Right ventricle myocardium superior (tissue), 1 donor: Measurements from ENCODE around the gene SULT1C4. TPM values are rescaled to one million over a fixed set of nuclear protein-coding genes. Genes with fewer than 3 reads are reported as not detected.
"Not testable (repeated sequence)": the region's sequence is repeated elsewhere in the genome, so short reads cannot be mapped to it uniquely, and the experiment has no call there.

Source experiments
- ATAC-seq: fragments of 200-7000 bp; cut with Tn5 transposase; one replicate; pipeline ENCODE4 v1.9.1; 2020; ENCODE audit warnings: mild to moderate bottlenecking; ENCODE audit not compliant: poor library complexity
- DNase-seq: peaks from one replicate; pipeline ENCODE4 v3.0.0-alpha.2; 2020
- intact Hi-C: fragments of 100-400 bp; cut with DNase I; formaldehyde crosslinking; loops from one replicate; pipeline ENCODE4 v1.11.2; 2022
- total RNA-seq: library from RNA; stranded (reverse); fragmentation: NEBNext Ultra II Directional; extraction: Animal tissue kit (Norgen Biotek cat#: 25700); gene quantifications from one replicate; pipeline ENCODE4 v1.2.1, GENCODE V29; 2021
- donor health status: DM: no; HTN: yes; CAD: no; lungs with severe emphysema.

The SULT1C4 gene
- total RNA-seq, 1 donor from 2014 or later, result 2.7 TPM

DNA sequence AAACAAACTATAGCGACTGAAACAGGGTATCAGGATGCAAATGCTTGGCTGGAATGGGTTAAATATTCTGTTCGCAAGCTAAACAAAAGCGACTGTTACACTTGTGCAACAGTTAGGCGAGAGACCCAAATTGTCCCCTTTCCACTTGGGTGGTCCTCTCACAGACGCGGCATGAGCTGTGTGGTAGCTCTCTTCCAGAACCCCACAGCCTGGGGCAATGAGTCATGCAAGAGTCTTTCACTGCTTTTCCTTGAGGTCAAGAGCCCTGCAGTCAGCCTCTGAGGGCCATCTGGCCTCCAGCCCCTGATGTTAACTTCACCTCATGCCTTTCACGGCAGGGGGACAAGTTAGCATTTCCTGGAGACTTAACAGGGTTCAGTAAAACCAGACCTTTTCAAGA is 25.7 kb downstream of the SULT1C4 start:
- DNase-seq, result no peak
- intact Hi-C loops, result no loop called here
- no peak for ATAC-seq

DNA sequence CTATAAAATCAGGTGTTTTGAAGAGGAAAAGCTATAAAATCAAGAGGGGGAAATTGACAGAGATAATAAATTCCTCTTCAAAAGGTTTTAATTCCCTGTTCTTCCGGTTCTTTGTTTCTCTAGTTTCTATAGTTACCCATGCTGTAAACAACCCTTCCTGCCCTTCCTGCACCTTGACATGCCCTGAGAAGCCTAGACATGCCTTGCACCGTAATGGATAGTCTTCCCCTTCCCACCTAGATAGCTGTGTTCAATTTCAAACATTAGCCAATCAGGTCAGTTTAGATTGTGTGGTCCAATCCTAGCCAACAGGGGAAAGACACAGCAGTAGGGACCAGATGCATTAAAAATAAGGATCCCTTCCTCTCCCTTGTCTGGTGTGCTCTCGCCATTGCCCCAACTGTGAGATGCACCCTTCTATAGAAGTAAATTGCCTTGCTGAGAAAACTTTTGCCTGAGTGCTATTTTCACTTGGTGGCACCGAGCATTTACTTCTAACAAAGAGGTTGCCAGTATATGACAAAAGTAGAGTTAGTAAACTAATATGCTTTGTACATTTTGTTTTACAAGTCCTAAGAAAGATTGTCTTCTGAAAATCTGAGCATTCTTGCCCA is 27.1 kb downstream of the SULT1C4 start:
- no peak for DNase-seq
- intact Hi-C loops, result no loop called here
- no peak for ATAC-seq

DNA sequence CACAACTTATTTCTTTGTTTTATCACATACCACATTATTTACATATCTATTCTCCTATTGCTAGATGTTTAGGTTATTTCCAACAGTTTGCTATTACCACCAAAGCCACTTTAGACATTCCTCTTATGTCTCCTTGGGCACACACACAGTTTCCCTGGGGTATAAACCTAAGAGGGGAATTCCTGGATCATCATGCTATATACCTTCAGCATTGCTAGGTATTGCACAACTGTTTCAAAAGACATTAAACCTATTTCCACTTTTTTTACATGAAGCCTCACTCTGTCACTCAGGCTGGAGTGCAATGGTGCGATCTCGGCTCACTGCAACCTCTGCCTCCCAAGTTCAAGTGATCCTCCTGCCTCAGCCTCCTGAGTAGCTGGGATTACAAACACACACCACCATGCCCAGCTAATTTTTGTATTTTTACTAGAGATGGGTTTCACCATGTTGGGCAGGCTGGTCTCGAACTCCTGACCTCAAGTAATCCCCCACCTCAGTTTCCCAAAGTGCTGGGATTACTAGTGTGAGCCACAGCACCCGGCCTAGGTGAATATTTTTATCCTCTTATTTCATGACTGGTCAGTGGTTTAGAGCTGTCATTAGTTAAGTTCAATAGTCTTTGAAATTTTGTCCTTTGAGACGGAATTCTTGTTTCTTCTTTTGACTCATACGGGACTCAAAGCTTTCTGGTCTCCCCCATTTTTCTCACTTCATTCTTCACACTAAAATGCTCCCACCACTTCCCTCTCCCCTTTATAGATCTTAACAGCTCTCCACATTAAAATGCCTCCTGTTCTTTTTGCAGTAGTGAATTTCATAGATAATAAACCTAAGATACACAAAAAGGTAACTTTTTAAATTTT is 30.3 kb downstream of the SULT1C4 start:
- DNase-seq (no peak), ATAC-seq (no peak)
- intact Hi-C loops, result no loop called here

DNA sequence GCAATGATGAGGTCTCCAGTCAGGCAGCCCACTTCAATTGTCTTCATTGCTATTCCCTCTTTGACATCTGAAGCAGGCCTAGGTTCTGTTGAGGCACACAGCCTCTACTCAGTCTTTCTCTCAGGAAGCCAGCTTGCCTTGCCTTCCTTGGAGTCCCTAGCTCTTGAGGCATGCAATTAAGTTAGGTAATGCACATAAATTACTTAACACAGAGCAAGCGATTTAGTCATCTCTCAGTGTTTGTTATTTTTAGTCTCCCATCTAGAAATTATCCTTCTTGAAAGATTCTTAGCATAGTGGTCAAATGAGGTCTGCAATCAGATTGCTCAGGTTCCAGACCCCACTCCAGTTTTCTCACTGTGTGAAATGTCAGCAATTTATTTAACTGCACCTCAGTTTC is 32.0 kb downstream of the SULT1C4 start:
- ATAC-seq (no peak), DNase-seq (no peak)
- intact Hi-C loops, result no loop called here

DNA sequence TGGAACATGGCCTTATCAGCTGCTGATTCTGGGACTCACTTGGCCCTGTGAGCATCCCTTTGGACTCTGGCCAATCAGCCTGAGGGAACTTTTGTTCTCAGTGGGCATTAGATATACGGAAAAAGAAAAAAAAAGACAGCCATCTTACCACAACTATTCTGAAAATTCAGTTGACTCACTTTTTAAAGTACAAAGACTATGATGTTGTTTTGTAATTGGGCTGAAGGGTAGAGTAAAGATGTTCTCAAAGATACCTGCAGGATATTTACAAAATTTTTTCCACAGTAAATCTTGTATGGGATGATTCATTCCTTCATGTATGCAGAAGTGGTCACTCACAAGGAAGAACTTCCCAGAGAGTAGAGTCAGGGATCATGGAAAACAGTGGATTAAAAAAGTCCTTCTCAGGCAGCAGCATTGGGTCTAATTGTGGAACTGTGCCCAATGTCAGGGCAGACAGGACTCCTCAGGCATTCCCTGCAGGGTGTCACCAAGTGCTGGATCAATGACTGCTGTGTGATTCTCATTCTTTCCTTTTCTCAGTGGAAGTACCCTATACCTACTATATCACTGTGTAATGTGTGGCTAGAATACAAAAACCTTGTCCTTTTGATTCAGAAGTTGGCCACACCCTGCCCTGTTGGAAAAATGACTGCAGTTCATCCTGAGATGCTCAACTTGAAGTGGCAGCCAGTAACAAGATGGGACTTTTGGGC is 35.4 kb downstream of the SULT1C4 start:
- DNase-seq (no peak), ATAC-seq (no peak)
- intact Hi-C loops, result no loop called here

DNA sequence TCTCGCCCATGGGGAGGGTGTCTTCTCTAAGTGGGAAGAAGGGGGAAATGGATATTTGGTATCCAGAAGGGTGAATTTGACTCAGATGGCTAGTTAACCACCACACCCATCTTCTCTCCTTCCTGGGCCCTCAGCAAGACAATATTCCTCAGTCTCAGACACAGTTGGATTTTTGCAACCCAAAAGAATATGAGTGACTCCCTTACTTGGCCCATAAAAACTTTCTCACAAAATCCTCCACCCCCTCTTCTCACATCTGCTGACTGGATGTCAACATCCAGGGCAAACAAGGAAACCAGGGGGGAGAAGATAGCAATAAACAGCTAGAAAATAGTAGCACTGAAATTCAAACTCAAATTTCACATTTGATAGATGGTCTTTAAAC is 35.9 kb downstream of the SULT1C4 start:
- intact Hi-C loops, result no loop called here
- DNase-seq, result no peak
- no peak for ATAC-seq

DNA sequence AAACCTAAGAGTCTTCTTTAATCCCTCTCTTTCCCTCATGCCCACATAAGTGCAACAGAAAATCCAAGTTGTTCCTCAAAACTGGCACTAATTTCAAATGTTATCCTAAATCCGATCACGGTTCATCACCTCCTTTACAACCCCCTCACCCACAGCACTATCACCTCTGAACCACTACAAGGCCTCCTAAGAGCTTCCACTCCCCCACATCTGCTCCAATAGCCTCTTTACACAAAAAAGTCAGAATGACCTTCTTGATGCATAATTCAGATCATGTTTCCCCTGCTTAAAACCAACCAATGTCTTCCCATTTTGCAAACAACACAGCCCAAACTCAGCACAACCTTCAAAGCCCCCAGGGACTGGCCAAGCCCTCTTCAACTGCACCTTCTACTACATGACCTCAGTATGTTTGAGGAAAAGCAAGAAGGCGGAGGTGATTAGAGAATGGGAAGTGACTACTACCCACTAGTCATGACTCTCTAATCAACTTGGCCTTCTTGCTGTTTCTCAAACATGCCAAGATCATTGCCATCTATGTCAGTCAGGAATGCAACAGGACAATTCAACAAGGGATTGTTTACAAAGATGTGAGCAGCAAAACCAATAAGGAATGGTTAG is 36.6 kb downstream of the SULT1C4 start:
- intact Hi-C loops, result no loop called here
- no peak for DNase-seq
- no peak for ATAC-seq

DNA sequence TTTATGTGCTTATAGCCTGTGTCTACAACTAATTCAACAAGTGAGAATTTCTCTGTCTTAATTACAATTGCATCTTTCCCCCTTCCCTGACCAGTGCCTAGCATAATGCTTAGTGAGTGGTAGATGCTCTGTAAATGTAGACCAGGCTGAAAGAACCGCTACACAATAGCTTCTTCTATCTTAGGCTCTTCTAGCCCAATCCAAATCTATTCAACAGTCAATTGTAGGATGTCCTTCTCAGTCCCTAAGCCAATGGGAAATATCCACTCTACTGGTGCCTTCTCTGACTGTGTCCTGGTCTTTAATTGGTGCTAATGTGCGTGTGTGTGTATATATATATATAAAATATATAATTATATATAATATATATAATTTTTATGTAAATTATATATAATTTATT is 37.2 kb downstream of the SULT1C4 start:
- no peak for ATAC-seq
- intact Hi-C loops, result no loop called here
- no peak for DNase-seq

DNA sequence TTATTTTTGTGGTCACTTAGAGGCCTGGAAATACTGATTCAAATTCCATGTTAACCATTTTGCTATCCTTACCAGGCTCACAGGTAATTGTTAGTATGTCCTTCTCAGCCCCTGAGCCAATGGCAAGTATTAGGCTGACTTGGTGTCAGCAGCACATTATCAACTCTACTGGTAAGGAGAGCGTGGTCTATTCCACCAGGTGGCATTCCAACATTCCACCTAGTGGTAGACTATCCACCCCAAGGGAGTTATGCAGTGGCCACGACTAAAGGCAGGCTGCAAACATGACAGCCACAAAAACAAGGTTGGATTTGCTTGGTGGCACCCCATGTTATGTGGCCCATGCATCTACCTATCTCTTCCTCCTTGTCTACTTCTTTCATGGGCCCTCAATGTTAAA is 39.5 kb downstream of the SULT1C4 start:
- ATAC-seq, result no peak
- no peak for DNase-seq
- intact Hi-C loops, result no loop called here

DNA sequence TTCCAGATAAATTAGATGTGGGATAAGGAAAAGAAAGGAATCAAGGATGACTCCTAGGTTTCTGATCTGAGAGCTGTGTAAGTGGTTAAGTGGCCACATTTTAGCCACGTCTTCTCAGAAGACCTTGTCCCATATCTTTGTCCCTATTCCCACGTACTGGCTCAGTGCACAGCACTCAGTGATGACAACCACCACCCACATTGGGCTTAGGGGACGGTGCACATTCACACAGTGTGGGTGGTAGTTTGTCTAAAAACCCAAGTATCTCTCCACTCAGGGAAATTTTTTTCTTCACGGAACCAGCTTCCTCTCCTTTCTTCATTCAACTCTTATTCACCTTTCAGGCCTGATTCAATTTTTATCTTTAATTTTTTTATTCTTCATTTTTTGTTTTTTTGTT is 40.7 kb downstream of the SULT1C4 start:
- DNase-seq (no peak), ATAC-seq (no peak)
- intact Hi-C loops, result no loop called here

DNA sequence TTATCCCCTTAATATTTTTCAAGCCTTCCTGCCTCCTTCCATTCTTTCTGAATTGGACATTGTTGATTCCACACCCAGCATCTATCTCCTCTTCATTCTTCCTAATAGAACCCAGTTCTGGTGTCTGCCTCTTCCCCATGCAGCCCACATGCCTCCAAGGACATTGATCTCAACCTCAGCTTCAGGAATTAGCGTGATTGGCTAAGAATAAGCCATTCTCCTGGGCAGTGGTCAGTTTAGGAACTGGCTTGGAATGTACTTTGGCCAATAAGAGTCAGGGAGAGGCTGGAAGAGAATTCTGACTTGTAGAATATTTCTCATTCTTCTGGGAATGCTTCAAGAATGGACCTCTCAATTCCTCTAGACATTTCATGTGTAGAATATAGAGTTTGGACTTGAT is 45.3 kb downstream of the SULT1C4 start:
- ATAC-seq (no peak), DNase-seq (no peak)
- intact Hi-C loops, result no loop called here

DNA sequence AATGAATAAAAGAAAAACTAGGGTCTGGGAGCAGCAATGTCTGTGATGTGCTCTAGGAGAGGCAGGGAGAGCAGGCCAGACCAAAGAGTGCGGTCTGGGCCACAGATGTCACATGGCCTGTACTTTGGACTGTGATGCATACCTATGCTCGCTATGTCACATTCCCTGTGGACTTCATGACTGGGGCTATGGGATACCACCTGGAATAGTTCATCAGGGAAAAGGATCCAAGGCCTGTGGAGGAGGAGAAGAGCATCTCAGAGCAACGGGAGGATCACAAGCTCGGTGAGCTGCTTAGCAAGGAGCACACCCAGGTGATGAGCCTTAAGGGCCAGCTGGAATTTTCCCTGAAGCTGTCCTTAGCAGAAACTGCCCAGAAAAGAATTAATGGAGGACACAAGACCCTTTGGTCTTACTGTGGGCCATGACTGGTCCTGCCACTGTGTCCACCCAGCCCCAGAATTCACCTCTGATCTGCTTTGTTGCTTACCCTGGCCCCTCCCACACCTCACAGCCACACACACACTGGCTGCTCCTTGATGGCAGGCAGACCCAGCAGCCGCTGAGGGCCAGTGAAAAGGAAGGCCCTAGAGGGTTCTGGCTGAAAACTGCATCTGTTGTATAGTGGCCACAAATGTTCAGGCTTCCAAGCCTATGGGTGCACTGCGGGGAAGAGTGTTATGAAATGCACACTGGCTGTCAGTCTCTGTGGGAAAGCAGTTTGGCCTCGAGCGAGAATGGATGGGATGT is 45.9 kb downstream of the SULT1C4 start:
- no peak for ATAC-seq
- no peak for DNase-seq
- intact Hi-C loops, result no loop called here

DNA sequence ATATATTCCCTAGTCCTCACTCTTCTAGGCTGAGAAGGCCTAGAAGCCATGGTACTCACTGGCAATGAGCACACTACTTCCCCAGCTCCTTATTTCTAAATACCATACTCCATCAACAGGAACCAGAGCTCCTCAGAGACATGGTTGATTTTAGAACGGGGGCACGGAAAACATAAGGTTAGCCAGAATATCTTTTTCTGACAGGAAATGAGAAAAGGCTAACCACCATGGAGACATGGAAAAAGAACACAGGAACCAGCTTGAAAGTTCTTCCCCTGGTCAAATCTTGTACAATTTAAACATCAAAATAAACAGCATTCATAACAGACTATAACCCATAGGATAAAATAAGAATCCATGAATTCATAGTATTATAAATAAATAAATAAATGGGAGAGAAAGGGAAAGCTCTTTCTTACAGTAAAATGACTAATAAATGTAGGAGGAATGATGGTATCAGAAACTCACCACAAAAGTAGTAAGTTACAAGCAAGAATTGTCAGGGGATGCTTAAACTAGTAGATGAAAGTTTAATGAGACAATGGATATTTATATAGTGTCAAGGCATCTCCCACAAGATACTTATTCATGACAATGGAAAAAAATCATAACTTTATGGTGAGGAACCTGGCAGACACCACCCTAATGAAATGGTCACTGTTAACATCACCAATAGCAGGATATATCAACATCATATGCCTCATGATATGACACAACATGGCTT is 50.7 kb downstream of the SULT1C4 start:
- ATAC-seq (no peak), DNase-seq (no peak)
- intact Hi-C loops, result no loop called here

DNA sequence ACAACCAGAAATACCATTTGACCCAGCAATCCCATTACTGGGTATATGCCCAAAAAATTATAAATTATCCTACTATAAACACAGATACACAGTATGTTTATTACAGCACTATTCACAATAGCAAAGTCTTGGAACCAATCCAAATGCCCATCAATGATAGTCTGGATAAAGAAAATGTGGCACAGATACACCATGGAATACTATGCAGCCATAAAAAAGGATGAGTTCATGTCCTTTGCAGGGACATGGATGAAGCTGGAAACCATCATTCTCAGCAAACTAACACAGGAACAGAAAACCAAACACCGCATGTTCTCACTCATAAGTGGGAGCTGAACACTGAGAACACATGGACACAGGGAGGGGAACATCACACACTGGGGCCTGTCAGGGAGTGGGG is 57.8 kb downstream of the SULT1C4 start:
- DNase-seq, intact Hi-C loops, ATAC-seq: not testable (repeated sequence)

DNA sequence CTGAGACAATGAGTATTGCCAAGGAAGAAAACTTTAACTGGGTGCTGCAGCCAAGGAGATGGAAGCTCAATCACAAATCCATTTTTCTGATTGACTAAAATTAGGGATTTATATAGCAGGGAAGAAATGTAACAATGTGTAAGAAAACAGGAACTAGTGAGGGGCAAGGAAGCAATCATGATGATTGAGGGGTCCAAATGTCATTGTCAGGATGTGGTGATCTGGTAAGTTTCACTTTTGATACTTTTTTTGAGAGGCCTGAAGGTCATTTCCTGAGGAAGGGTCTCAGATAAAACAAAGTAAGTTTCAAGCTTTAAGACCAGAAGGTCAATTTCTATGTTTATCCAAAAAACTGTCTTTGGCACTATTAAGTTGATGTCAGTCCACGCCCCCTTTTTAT is 59.2 kb downstream of the SULT1C4 start:
- intact Hi-C loops, result no loop called here
- DNase-seq (no peak), ATAC-seq (no peak)
